Suppressor macrophage treated with lipopolysaccharide for 4 hours (primary cell): ENCODE measurements around the gene TBC1D14.
A peak's percentile ranks its signal among the peaks of the same experiment; 100 is the strongest.
"Not testable (repeated sequence)": the region's sequence is repeated elsewhere in the genome, so short reads cannot be mapped to it uniquely, and the experiment has no call there.

ENCODE experiments used
- DNase-seq: peaks from one replicate; pipeline ENCODE4 v3.0.0-alpha.2; 2020

Gene TBC1D14

DNA sequence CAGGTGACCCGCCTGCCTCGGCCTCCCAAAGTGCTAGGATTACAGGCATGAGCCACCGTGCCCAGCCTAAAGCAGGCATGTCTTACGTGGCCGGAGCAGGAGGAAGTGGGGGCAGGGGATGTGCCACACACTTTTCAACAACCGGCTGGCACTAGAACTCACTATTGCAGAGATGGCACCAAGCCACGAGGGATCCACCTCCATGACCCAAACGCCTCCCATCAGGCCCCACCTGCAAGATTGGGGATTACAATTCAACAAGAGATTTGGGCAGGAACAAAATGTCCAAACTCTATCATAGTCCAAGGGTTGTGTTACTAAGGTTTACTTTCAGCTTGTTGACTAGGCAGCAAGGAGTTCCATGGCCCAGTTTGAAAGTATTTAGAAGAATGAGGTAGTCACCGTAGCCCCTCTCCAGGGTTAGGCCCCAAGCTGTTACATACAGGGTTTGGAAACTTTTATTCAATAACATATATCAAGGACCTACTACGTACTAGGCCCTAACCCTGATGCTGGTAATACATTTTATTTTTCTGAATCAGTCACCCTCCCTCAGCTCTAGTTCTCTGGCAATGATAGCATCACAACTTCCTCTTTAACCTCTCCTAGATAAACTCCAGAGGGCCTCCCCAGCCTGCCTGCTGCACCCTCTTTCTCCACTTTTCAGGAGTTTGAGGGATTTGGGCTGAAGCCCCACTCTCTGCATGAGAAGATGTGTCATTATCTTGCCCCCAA is 18.0 kb upstream of the TBC1D14 start:
- DNase-seq, result peak; percentile 53

DNA sequence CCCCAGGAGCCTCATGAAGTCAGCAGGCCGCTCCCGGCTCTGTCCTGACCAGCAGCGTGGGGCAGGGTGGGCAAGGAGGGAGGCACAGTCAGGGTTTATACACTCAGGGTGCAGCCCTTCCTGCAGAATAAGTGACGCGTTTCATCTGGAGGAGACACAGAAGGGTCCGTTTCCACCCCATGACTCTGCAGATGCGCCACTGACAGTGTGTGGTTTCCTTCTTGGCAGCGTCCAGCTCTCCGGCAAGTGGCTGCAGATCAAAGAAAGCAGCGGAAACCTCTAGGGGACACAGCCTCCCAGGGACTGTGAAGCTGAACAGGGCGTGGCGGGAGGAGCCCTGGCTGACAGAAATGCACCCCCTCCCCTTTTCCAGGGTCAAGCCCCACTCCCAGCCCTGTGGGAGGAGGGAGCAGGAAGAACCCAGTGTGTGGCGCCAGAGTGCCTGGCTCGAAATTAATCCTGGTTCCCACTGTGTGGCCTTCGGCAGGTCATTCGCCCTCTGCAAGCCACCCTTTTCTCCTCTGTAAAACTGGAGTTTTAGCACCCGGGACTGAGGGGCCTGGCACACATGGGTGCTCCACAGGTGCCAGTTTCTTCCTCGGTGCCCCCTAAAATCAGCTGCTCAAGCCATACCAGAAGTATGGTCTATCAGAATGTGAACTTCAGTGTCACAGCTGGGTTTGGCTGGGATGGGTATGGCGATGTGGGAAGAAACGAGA is 17.3 kb upstream of the TBC1D14 start:
- peak; percentile 65 for DNase-seq

- DNase-seq, result no peak
Observed at GRCh38 chr4:6892909-6893202, 16.8 kb upstream of the TBC1D14 start.

DNA sequence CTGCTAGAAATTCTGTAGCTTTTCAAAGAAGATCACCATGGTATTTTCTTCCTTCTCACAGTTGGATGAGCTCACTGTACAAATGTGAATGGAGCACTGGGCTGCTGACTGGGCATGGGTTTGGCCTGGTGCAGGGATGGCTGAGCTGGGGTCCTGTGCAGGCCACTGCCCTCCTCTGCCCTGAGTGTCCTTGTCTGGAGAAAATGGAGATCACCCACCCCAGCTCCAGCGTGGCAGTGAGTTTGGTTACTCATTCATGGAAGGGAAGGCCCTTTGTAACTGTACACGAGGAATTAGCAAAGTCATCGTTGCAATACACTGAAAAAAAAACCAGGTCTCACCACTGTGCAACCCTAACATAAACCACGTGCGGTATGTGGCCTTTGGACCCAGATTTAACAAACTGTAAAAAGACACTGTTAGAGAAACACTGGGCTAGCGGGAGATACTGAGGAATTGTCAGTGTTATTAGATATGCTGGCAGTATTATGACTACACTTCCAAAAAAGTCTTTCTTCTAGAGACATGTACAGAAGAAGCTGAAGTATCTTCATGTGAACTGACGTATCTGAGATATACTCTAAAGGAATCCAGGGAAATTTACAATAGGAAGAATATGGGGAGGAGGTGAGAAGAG is 16.1 kb upstream of the TBC1D14 start:
- DNase-seq, result peak; percentile 58

DNA sequence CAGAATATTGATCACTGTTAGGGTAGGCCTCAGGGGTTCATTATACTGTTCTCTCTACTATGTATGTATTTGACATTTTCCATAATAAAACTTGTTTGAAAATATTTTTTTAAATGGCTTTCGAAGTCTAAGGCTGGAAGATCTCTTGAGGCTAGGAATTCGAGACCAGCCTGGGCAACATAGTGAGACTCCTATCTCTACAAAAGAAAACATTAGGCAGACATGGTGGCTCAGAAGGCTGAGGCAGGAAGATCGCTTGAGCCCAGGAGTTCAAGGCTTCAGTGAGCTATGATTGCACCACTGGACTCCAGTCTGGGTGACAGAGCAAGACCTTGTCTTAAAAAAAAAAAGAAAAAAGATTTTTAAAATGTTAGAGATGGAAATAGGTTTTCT is 15.5 kb upstream of the TBC1D14 start:
- DNase-seq, result no peak

DNA sequence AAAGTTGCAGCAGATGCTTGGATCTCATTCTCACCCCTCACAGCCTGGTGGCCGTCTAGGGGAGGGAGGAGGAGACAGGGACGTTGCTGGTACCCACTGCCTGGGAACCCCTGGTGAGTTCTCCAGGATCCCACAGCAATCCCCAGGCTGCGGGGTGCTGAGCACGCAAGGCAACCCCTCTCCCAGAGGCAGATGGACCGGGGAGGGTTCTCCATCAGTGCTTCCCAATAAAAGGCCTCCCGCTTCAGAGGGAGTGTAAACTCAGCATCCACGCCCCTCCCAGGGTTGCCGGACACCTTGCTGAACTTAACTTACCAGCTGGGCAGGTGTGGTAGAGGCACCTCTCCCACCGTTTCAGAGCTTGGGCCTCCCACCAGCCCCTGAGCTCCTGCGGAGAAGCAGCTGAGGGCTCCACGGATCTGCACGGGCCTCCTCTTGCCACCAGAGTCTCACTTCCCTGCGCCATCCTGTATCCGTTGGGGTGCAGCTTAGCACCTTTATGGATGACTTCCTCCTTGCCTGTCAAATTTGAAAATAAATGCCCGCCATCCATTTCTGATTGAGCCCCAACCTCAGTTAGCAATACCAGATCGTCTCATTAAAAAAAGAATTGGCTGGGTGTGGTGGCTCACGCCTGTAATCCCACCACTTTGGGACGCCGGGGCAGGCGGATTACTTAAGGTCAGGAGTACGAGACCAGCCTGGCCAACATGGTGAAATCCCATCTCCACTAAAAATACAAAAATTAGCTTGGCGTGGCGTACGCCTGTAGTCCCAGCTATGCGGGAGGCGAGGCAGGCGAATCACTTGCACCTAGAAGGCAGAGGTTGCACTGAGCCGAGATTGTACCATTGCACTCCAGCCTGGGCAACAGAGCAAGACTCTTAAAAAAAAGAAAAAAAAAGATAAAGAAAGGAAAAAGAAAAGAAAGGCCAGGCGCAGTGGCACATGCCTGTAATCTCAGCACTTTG is 14.8 kb upstream of the TBC1D14 start:
- DNase-seq, result no peak

GRCh38 chr4:6896035-6896434 is 13.6 kb upstream of the TBC1D14 start:
- no peak for DNase-seq

GRCh38 chr4:6898763-6899162 is 10.9 kb upstream of the TBC1D14 start:
- no peak for DNase-seq

DNA sequence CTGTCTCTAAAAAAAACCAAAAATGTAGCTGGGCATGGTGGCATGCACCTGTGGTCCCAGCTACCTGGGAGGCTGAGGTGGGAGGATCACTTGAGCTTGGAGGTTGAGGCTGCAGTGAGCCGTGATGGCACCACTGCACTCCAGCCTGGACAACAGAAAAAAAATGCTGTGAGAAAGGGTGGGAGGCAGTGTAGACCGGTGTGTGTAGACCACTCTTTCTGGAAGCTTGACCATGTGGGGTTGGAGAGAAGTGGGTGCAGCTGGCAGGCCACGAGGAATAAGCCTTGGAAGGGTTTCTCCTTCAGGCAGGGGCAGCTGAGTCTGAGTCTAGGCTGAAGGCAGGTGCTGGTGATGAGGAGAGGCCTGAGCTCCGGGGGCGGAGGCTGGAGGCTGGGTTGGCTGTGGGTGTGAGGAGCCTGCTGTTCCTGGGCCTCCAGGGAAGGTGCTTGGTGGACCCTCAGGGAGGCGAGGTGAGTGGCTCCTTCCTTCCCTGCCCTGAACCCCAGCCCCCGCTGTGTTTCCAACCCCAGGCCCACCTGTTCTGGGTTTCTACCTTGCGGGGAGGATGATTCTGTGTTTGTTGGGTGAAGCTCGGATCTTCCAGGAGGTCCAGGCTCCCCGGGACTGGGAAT is 9.3 kb upstream of the TBC1D14 start:
- no peak for DNase-seq

GRCh38 chr4:6900956-6901355 is 8.7 kb upstream of the TBC1D14 start:
- DNase-seq, result no peak

DNA sequence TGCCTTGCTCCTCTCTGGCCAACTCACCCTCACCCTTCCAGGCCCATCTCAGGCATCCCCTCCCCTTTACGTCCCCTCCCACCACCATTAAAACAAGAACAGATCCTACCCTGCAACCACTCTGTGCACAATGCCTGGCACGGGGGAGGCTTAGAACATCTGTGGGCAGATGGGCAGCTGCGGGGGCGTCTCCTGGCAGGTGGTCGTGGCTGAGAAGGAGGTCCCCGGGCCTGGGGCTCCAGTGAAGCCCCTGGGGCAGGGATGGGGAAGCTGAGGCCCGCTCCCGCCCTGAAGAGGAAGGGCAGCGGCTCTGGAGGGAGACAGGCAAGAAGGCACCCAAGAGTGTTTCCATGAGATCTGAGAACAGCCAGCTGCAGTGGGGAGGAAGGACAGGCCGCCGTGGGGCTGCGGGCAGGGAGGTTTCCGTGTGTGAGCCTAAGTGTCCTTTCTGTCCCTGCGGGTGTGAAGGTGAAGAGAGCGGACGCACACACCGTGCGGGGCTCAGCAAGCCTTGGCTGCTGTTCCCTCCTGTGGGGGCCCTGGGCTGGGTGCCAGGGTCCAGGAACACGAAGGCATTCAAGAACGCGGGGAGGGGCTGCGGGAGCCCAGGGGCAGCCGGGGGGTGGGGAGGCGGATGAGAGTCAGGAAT is 7.8 kb upstream of the TBC1D14 start:
- DNase-seq, result no peak

GRCh38 chr4:6902318-6903042 is 7.1 kb upstream of the TBC1D14 start:
- DNase-seq, result no peak

- DNase-seq, result no peak
Observed at GRCh38 chr4:6905516-6906445, 3.8 kb upstream of the TBC1D14 start.

GRCh38 chr4:6906486-6906885 is 3.1 kb upstream of the TBC1D14 start:
- not testable (repeated sequence) for DNase-seq

DNA sequence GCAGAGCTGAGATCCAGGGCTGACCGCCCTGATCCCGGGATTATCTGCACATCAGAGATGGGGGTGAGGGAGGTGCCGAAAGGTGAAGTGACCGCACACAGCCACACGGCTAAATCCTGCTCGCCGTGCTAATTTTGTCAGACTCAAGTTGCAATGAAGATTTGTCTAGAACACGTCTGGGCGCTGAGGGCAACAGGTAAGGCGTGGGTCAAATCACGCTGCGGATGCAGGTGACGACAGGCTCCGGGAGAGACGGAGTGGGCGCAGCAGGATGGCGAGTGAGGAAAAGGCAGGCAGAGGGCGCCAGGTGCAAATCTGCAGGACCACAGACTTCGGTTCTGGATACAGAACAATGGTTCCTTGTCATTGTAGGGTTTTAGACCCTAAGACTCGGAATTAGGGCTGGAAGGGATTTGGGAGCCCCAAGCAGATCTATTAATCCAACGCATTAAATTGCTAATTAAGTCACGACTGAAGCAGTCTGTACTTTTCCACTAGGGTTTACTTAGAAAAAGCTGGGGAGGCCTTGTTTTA is 1.9 kb upstream of the TBC1D14 start:
- no peak for DNase-seq

DNA sequence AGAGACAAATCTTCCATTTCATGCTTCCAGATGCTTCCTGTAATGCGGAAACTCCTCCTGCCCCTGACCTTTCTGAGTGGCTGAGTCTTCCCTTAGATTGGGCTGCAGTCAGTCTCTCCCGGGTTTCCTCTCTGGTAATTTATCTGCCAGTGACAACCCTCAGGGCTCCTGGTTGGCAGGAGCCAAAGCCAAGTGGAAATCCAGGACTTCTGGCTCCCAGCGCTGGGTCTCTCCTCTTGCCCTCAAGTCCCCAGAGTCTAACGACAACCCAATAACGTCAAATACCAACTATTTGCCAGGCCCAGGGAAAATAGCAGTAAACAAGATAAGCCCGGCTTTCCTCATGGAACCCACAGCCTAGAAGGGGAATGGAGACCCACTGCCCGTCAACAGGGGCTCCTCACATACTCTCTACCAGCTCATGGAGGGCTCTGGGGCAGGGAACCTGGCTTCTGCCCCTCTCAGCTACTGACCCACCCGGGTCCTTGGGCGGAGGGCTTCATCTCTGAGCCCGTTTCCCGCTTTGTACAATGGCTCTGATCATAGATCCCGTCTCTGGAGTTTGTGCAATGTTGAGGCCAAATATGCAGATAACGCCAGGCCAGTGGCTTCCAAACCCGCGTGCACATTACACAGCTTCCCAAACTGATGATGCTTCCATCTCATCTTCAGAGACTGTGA is 1.1 kb upstream of the TBC1D14 start:
- peak; percentile 48 for DNase-seq

DNA sequence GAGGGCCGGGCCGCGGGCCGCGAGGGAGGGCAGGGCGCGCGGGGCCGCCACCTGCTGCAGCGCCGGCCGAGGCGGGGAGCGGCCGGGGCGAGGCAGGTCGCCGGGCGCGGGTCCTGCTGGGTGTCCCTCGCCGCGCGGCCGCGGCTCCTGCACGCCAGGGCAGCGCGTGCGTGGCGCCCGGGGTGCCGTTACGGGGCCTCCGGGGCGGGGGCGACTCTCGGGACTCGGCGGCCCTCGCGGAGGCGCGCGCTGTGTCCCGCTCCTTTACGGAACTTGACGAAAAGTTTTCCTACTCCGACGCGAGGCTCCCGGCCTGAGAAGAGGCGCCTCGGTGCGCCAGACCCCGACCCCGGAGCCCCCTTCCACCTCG is 329 bp downstream of the TBC1D14 start:
- DNase-seq, result peak; percentile 54

- no peak for DNase-seq
Observed at GRCh38 chr4:6910340-6910959, 824 bp downstream of the TBC1D14 start.
